Femur (tissue), 1 donor: Measurements from ENCODE around the gene ZNF503.
"Not testable (repeated sequence)": the region's sequence is repeated elsewhere in the genome, so short reads cannot be mapped to it uniquely, and the experiment has no call there.

Experiments used
- DNase-seq: peaks from one replicate; pipeline ENCODE4 v3.0.0-alpha.2; 2017

The ZNF503 gene

DNA sequence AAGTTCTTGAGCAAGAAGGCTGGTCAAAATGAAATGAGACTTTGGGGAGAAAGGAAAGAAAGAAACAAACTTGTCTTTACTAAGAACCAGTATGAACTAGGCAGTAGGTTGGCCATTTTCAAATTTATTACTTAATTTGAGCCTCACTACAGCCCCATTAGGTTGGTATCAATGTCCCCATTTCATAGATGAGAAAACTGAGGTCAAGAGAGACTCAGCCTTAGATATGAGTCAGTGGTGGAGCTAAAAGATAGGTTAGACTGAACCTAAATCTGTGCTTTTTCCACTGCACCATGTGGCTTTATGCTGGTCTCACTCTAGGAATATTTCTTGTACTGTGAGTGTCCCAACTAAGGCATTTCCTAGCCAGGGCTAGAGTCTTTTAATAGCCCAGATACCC, 8.8 kb downstream of the ZNF503 start:
- DNase-seq: no peak

DNA sequence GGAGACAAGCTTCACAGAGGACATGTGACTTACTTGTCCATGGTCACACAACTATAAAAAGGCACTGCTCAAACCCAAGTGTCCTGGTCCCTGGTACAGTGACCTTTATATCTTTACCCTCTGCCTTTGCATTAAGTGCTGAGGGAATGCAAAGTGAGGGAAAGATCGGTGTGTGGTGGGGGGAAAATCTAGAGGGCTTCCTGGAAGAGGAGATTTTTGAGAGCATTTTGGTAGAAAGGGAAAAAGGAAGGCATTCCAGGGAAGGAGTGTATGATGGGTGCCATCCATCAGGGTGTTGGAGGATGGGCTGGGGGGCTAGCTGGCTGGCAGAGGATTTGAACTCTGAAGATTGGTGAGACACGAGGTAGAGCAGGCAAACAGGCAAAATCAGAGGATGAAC, 9.3 kb downstream of the ZNF503 start:
- DNase-seq: no peak

DNA sequence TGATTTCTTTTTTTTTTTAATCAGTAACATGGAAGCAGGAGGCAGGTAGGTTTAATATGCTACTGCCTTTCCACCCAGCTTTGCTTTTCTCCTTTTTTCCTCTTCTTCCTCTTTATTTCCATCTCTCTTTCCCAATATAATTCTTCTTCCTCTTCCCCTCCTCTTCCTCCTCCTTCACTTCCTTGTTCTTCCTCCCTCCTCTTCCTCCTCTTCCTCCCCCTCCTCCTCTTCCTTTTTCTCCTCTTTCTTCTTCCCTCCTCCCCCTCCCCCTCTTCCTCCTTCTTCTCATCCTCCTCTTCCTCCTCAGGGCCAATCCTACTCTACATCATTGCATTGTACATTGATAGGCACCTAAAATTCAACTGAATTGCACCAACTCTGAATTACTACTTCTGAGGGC, 11.4 kb downstream of the ZNF503 start:
- no peak for DNase-seq

DNA sequence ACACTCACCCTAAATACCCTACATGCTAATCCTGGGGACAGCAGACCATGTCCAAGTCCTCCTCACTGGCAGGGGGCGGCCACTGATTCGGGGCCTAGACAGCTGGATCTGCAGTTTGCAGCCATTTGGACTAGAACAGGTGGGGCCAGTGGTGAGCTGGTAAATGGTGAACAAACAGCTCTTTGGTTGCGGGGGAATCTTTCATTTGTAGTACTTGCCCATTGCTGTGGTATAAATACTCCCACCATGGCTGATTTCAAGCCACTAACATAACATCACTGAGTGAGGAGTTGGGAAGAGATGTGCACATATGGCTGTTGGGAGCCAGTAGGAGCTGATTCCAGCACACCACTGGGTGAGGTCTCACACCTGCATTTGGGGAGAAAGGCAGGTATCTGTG, 13.5 kb downstream of the ZNF503 start:
- DNase-seq: no peak

DNA sequence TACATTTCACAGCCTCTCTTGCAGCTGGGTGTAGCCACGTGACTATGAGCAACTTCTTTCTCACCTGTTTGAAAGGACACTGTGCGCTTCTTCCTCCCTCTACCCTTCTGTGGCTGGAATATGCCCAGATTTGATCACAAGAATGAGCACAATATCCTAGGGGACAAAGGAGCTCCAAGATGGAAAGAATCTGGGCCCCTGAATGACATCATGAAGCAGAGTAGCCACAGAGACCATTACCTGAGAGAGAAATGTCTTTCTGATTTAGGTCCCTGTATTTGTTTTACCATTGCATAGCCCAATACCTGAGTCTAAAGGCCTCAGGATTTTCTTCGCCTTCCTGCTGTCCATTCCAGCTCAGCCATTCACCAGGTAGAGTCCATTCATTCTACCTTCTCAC, 15.4 kb downstream of the ZNF503 start:
- DNase-seq: no peak

DNA sequence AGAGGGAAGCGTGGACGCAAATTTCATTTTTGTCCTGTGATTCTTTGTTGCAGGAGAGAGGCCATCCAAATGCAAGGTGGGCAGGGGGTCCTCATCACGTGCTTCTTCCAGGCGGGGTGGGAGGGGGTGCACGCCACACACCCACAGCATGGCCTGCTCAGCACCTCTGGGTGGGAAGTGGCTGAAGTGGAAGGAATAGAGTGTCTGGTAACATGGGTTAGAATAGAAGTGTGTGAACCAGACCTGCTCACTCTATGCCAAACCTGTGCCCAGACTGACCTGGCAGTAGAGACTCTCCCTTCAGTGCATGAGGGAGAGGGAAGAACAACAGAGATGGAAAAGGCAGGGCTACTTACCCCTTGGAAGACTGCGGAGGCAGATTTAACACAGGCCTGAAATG, 21.7 kb downstream of the ZNF503 start:
- DNase-seq: no peak

DNA sequence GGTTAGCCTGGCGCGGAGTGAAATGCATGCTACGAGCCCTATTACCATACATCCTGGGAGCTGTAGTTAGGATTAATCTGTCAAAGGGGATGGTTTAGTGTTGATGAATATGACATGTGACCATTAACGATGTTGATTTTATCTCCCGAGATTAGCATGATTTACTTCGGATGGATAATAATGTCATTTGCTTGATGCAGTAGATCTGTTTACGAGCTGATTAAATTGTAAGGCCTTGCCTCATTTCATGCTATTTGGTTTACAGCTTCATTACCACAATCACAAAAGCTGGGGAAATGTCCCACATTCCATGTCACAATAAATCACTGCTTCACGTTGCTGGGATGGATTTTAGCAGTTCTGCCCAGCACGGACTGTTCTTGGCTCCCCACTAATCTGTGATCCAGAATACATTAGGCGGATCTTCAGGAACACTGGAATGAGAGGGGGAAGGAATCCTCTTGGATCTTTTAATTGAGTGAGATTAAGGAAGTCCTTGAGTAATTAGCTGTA, 22.3 kb downstream of the ZNF503 start:
- no peak for DNase-seq

DNA sequence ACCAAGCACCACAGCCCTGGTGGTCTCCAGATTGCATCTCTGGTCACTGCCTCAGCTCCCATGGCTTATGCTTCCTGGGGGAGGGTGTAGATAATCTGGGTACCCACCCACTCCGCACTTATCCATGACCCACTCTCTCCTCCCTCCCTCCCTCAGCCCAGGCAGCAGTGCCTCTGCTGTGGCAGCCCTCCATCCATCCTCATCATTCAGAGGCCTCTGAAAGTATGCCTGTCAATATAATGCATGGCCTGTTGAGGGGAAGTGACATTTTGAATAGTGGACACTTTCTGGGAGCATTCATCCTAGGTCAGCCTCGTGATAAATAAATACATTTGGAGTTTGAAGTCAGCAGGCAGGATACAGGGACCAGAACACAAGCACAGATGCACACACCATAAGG, 23.2 kb downstream of the ZNF503 start:
- no peak for DNase-seq

DNA sequence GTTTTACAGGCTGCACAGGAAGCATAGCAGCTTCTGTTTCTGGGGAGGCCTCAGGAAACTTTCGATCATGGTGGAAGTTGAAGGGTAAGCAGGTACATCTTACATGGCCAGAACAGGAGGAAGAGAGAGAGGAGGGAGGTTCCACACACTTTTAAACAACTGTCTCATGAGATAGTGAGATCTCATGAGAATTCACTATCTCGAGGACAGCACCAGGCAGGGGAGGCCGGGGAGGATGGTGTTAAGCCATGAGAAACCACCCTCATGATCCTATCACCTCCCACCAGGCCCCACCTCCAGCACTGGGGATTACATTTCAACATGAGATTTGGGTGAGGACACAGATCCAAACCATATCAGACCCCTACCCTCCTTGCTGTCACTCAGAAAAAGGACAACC, 23.7 kb downstream of the ZNF503 start:
- DNase-seq: no peak

DNA sequence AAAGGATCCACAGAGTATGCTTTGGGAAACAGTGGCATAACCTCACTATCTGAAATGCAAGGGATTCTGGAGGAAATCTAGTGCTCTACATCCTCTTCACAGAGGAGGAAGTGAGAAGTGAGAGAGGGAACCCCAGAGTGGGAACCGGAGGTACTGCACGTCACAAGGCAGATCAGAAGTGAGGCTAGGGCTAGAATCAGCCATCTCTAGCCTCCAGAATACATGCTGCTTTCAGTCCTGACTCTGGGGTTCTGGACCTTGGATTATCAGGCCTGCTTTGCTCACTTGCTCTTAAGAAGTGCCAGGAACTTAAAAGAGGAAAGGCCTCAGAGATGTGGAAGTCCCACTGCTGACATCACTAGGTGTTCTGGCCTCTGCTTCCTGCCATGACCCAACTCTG, 25.7 kb downstream of the ZNF503 start:
- peak; percentile 32 for DNase-seq

DNA sequence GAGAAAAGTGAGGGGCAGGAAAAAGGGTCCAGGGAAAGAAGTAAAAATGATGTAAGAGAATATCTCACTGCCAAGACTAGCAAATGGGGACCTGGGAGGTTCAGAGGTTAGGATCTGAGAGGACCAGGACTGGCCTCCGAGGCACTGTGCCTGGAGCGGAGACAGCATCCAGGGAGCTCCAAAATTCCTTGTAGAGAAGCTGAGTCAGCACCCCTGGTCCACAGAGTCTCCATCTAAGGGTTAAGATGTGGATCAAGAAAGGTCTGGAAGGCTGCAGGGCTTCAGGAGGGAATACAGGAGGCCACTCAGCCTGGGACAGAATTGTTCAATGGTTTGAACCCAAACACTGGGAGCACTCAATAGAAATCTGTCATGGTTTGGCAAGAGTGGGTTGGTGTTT, 30.6 kb downstream of the ZNF503 start:
- DNase-seq: no peak

DNA sequence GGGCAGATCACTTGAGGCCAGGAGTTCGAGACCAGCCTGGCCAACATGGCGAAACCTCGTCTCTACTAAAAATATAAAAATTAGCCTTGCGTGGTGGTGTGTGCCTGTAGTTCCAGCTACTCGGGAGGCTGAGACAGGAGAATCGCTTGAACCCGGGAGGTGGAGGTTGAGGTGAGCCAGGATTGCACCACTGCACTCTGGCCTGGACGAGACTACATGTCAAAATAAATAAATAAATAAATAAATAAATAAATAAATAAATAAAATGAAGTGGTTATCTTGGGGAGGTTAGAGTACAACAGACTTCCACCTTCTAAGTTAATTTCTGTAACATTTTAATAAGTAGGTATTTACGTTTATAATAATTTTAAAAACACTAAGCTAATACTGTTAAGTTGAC, 31.7 kb downstream of the ZNF503 start:
- not testable (repeated sequence) for DNase-seq

DNA sequence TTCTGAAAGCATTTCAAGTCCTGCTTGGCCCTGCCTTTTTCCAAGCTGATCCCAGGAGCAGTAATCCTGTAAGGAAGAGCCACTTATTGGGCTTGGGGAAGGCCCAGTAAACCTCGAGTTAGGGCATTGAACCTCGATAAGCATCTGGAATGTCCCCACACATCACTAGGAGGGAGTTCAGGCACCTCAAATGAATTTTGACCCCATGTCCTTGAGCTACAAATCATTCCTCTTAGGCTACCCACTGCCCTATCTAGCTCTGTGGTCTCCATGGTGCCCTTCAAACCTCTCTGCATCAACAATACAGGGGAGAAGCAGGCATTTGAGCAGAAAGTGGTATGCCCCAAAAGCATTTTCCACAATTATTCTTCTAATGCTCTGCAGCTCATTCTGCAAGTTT, 33.7 kb downstream of the ZNF503 start:
- no peak for DNase-seq

DNA sequence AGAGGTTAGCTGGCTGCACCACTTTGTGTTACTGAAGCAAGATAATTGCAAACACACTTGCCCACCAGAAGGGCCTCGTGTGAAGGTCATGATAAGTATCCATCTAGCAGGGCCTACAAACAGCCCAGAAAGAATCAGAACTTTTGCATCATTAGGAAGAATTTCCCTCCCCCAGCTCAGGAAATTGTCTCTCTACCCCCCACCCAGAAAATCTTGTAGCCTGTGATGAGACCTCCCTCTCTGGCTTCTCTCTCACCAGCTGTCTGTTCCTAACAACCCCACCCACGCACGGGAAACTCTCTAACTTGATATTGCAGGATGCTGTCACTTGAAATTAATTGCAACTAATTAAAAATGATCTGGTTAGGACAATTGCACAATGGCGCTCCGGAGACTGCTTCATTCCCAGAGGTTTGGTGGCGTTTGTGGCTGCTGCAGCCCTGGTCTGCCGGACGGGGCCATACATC, 34.5 kb downstream of the ZNF503 start:
- DNase-seq: no peak

DNA sequence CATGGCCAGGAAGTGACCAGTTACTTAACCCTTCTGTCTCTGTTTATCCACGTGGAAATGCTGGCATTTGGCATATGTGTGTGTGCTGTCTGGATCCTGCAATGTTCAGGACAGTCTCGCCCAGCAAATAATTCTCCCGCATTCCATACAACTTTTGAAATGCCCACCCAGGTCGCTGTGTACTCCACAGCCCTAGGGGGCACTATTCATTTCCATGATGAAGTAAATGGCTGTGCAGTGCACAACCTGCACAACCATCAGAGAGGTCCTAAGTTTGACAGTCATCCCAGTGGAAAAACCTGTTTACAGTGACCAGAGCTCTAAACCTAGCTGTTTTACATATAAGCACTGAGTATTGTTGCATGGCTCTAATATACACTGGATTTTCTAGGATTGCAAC, 38.1 kb downstream of the ZNF503 start:
- no peak for DNase-seq

DNA sequence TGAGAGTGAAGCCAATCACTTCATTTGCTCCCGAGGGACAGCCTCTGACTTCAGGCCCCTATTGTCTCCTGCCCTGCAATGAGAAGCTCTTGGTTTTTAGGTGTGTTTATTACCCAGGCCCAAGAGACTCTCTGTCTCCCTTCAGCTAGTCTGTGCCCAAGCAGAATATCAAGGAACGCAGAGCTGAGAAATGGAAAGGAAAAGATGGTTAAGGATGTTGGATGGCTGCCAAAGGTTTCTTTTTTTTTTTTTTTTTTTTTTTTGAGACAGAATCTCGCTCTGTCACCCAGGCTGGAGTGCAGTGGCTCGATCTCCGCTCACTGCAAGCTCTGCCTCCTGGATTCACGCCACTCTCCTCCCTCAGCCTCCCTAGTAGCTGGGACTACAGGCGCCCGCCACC, 41.7 kb downstream of the ZNF503 start:
- not testable (repeated sequence) for DNase-seq

DNA sequence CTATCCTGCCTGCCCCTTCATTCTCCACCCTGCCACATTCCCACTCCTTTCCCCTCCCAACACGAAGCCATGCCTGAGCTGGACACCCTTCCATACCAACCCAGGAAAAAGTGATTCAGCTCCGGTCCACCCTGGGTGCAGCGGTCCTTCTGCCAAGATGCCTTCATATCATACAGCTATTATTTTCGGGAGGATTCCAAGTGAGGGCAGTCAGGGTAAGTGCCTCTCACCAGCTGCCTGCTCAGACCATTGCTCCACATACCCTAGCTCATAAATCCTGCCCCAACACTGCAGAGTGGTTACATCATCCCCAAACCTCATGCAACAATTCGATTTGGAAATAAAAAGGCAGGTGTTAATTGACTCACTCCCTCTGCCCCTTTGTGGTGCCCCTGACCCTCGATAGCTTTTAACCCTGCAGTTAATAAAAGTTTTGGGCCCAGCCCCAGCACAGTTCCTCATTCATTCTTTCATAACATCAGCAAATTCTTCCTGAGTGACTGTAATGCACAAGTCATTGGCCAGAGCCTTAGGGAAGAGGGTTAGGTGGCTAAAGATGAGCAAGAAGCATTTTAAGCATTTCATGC, 42.6 kb downstream of the ZNF503 start:
- DNase-seq: no peak

DNA sequence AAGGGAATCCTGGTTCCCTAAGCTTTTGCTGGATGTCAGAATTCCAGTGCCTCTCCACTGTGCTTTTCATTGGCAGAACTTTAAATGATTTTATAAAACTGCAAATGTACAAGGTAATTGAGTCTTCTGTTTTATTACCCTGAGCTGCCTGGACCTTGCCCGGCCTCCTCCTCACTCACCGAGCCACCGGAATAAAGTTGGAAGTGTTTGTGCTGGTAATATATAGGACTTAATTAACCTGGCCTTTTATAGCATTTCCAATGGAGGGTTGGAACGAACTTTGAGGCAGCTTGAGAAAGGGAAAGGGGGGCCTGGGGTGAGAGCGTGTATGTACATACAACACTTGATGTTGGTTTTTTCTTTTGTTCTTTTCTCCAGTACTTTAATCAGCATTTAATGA, 43.4 kb downstream of the ZNF503 start:
- DNase-seq: no peak

DNA sequence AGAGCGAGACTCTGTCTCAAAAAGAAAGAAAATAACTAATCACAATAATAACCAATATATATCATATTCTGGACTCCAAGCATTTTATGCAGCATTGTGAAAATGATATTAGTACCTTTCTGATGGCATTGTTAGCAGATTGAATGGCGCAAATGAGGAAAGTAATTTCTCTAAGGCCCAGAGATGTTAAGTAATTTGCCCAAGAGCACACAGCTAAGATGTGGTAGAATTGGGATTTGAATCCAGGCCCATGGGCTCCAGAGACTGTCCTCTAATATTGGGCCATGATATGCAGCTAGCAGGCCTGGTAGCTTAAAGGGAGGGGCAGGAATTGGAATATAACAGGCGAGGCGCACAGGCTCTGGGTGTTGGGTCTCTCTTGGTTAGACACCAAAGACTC, 44.1 kb downstream of the ZNF503 start:
- no peak for DNase-seq

DNA sequence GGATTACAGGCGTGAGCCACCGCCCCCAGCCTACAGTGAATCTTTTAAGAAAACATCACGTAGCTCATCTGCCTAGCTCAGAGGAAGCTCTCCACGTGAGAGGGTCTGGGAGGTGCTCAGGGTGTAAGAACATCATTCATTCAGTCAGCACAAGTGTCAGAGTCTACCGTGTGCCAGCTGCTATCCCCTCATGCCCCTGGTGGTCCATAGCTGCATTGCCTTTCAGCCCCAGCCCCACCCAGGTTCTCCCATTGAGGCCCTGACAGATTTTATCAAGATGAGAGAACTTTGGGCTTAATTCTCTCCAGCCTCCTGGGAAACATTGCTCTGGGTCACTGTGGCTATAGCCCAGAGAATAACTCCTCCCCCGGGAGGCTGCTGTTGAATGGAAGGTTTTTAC, 45.1 kb downstream of the ZNF503 start:
- DNase-seq: no peak

DNA sequence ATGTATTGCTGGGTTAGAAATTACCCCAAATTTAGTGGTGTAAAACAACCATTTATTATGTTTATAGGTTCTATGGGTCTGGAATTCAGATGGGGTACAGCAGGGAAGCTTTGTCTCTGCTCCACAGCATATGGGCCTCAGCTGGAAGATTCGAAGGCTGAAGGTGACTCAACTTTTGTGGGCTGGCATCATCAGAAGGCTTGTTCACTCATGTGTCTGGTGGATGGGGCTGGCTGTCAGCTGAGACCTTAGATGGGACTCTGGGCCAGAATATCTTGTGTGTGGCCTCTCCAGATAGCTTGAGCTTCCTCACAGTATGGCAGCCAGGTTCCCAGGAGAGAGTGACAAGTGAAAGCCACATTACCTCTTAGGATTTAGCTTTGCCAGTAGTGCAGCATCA, 45.9 kb downstream of the ZNF503 start:
- no peak for DNase-seq

DNA sequence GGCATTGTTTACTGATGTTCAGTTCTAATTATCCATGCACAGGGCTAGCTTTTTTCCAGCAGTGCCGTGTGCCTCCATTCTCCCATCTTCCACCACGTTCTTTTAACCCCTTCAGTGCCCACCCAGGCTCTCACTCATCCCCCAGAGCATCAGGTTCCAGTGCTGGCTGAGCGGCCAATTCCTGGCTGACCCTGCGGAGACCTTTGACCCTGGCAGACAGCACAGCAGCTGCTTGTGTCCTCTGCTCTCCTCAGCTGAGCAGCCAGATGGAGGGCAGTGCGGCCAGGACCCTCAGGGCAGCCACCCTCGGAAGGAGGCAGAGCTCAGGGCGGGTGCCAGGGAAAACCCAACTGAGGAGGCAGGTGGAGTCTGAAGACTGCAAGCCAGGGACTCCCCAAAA, 48.4 kb downstream of the ZNF503 start:
- DNase-seq: no peak

DNA sequence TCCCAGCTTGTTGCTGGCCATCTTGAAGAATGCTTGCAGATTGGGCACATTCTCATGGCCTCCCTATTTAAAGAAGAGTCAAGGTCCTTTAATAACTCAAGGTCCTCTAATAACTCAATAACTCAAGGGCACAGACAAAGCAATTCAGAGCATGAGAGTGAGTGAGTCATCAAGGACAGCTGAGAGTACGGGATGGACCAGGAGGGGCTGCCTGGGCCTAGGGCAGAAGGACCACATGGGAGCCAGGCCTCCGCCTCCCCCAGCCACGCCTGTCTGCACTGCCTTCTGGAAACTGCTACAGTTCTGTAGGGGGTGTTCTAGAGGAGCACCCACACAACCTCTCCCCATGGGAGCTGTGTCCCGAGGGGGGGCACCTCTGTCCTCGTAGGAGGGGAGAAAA, 48.9 kb downstream of the ZNF503 start:
- DNase-seq: no peak

DNA sequence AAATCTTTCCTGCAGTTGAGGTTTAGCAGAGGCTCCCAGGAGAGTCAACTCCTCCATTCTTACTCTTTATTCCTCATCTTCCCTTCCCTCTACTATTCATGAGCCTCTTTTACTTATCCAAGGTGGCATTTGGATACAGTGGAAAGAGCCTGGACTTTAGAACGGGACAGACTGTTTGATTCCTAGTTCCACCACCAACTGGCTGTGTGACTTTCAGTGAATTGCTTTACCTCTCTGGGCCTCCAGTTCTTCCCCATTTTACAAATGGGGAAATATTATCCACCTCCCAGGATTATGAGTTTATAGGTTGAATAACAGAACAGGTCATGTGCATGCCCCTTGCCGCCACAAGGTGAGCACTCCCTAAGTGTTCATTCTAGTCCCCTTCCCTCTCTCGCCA, 49.9 kb downstream of the ZNF503 start:
- DNase-seq: no peak

DNA sequence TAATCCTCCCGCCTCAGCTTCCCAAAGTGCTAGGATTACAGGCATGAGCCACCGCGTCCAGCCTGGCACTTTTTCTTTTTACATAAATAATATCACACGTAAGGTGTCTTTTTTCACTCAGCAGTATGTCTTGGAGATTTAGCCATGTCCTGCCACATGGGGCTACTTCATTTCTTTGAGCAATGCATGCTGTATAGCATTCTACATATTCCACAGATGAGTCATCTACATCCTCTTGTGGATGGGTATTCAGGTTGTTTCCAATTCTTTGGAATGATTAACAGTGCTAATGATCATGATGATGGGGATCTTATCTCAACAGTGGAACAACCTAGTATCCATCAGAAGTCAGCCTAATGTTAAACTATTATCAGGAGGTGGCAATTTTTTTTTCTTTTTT, 50.8 kb downstream of the ZNF503 start:
- DNase-seq: no peak
